Endothelial cell of umbilical vein (primary cell): ENCODE measurements around the gene PPIL6. TPM values are rescaled to one million over a fixed set of nuclear protein-coding genes. Genes with fewer than 3 reads are reported as not detected.

ENCODE experiments used
- BruUV-seq: library from RNA; stranded (reverse); fragments of 400-500 nt; replicated peaks from 2 replicates; lab custom pipeline; 2021; lab: Mats Ljungman, UMichigan
- CTCF ChIA-PET: fragments of 300-600, 350-600 bp; sonication (Branson Sonifier 250); formaldehyde crosslinking; loops from one replicate; lab custom pipeline; 2021; ENCODE audit warnings: antibody characterized with exemption, inconsistent platforms; lab: Charles Lee
- POLR2A ChIA-PET: fragments of 300-600, 350-600 bp; sonication (Branson Sonifier 250); formaldehyde crosslinking; loops from one replicate; lab custom pipeline; 2021; ENCODE audit warnings: antibody characterized with exemption, inconsistent platforms; lab: Charles Lee
- DNase-seq: peaks from one replicate; pipeline ENCODE4 v3.0.0-alpha.2; 2011; ENCODE audit warnings: low read depth, low spot score
- FAIRE-seq: peaks from 2 replicates; lab custom pipeline; 2011; peaks lifted over from hg19 to GRCh38; lab: Jason Lieb, UNC
- H2AFZ ChIP-seq: 2 replicates; pipeline ENCODE4 v1.6.0; 2012; ENCODE audit warnings: low read depth, low read length, control low read depth, inconsistent platforms
- H3K27ac ChIP-seq: 2 replicates; pipeline ENCODE4 v1.5.1; 2011; ENCODE audit warnings: low read depth, mild to moderate bottlenecking, control low read depth, low read length, moderate library complexity; ENCODE audit not compliant: insufficient read depth
- H3K27me3 ChIP-seq, 2 experiments: 2 replicates each; pipeline versions ENCODE4 v1.6.0 to v1.6.1; 2011; ENCODE audit warnings: low read length in 2 of 2, mixed read lengths in 1 of 2; ENCODE audit not compliant: control insufficient read depth in 2 of 2, insufficient read depth in 2 of 2
- H3K36me3 ChIP-seq, 2 experiments: 2 replicates in 1 of 2; 3 replicates in 1 of 2; pipeline ENCODE4 v1.5.1; 2011; ENCODE audit warnings: low read length in 2 of 2, mild to moderate bottlenecking in 1 of 2, moderate library complexity in 1 of 2; ENCODE audit not compliant: control insufficient read depth in 2 of 2, insufficient read depth in 2 of 2; ENCODE audit errors: extremely low read depth in 1 of 2
- H3K4me1 ChIP-seq: 3 replicates; pipeline ENCODE4 v1.5.1; 2011; ENCODE audit warnings: mild to moderate bottlenecking, low read length; ENCODE audit not compliant: control insufficient read depth, insufficient read depth; ENCODE audit errors: extremely low read depth
- H3K4me2 ChIP-seq: 2 replicates; pipeline ENCODE4 v1.6.1; 2011; ENCODE audit warnings: low read length, control low read depth, mixed read lengths; ENCODE audit not compliant: insufficient read depth
- H3K4me3 ChIP-seq, 3 experiments: fragments of 200-600 bp in 1 of 3; sonication (generic), shearing (Covaris generic) in 1 of 3; replicated peaks in 1 of 3; 2 replicates each; pipeline ENCODE4 v1.5.1; 2011 to 2016; ENCODE audit warnings: control low read depth in 3 of 3, low read length in 3 of 3, mild to moderate bottlenecking in 2 of 3, inconsistent platforms in 1 of 3, low read depth in 1 of 3, moderate library complexity in 1 of 3; ENCODE audit not compliant: insufficient read depth in 1 of 3
- H3K79me2 ChIP-seq: 2 replicates; pipeline ENCODE4 v1.6.0; 2012; ENCODE audit warnings: low read length, inconsistent platforms; ENCODE audit not compliant: control insufficient read depth, insufficient read depth
- H3K9ac ChIP-seq: replicated peaks from 2 replicates; pipeline ENCODE3; 2011; ENCODE audit warnings: low read length, control low read depth; ENCODE audit not compliant: insufficient read depth; ENCODE audit errors: extremely low read depth
- H3K9me1 ChIP-seq: replicated peaks from 3 replicates; pipeline ENCODE4 v1.6.0; 2011; ENCODE audit warnings: mild to moderate bottlenecking, low read length; ENCODE audit not compliant: control insufficient read depth, insufficient read depth; ENCODE audit errors: extremely low read depth
- H3K9me3 ChIP-seq: replicated peaks from 2 replicates; pipeline ENCODE4 v1.5.1; 2012; ENCODE audit warnings: low read length, inconsistent platforms; ENCODE audit not compliant: control insufficient read depth, insufficient read depth
- H4K20me1 ChIP-seq: replicated peaks from 2 replicates; pipeline ENCODE3; 2011; ENCODE audit warnings: mild to moderate bottlenecking, low read length; ENCODE audit not compliant: control insufficient read depth, insufficient read depth; ENCODE audit errors: extremely low read depth
- EZH2 ChIP-seq: IDR thresholded peaks from 2 replicates; pipeline ENCODE4 v1.6.1; 2012; ENCODE audit warnings: borderline replicate concordance, low read depth, mild to moderate bottlenecking, moderate library complexity, low read length, inconsistent platforms; ENCODE audit not compliant: severe bottlenecking
- FOS ChIP-seq: IDR thresholded peaks from 2 replicates; pipeline ENCODE4 v1.6.1; 2011; ENCODE audit warnings: mild to moderate bottlenecking, low read length, moderate library complexity, borderline replicate concordance; ENCODE audit not compliant: insufficient read depth
- GATA2 ChIP-seq: IDR thresholded peaks from 2 replicates; pipeline ENCODE4 v1.7.0; 2011; ENCODE audit warnings: low read depth, mild to moderate bottlenecking, moderate library complexity, mixed read lengths, low read length; ENCODE audit not compliant: insufficient read length, insufficient read depth
- JUN ChIP-seq: IDR thresholded peaks from 2 replicates; pipeline ENCODE4 v1.6.1; 2011; ENCODE audit warnings: borderline replicate concordance, low read depth; ENCODE audit not compliant: insufficient read length, insufficient read depth
- MYC ChIP-seq: IDR thresholded peaks from one replicate; pipeline ENCODE4 v1.6.1; 2011; ENCODE audit warnings: mild to moderate bottlenecking, low read depth, low read length
- POLR2A ChIP-seq: IDR thresholded peaks from 2 replicates; pipeline ENCODE4 v1.6.1; 2012; ENCODE audit warnings: low read depth, mild to moderate bottlenecking, control low read depth, low read length
- POLR2AphosphoS5 ChIP-seq: IDR thresholded peaks from 2 replicates; pipeline ENCODE4 v1.6.1; 2012; ENCODE audit warnings: low read depth, mild to moderate bottlenecking, control low read depth, low read length, moderate library complexity; ENCODE audit not compliant: insufficient read depth
- dilution Hi-C: fragments of 300-500 bp; cut with MboI; formaldehyde crosslinking; loops from one replicate; pipeline ENCODE4 v1.15.0; 2019; ENCODE audit warnings: low sequenced_read_pairs; ENCODE audit not compliant: extremely low pct_ligation_motif_present
- intact Hi-C: fragments of 100-400 bp; cut with micrococcal nuclease; formaldehyde crosslinking; loops from one replicate; pipeline ENCODE4 v1.10.0; 2022
- polyA plus RNA-seq, 4 experiments: library from polyadenylated mRNA; depleted of rRNA in 3 of 4; stranded (reverse) in 3 of 4; unstranded in 1 of 4; fragments of >200 nt; gene quantifications; 2 replicates each; pipeline versions ENCODE4 v1.2.1 to v1.2.3, GENCODE V29; 2011 to 2012; ENCODE audit warnings: missing spikeins in 1 of 4
- total RNA-seq: library from RNA; stranded (reverse); gene quantifications from 2 replicates; pipeline ENCODE4 v1.2.3, GENCODE V29; 2021
- TF ChIP-seq, protein P1 (sequence below): IDR thresholded peaks from 2 replicates; pipeline ENCODE4 v1.6.1; 2011; ENCODE audit not compliant: insufficient read depth, insufficient read length
- TF ChIP-seq, protein P2 (sequence below), 2 donors: IDR thresholded peaks; 1 replicate in 1 of 2; 2 replicates in 1 of 2; pipeline ENCODE4 v1.5.1; 2011; ENCODE audit warnings: low read length in 2 of 2, mild to moderate bottlenecking in 2 of 2, moderate library complexity in 2 of 2, control low read depth in 1 of 2, inconsistent platforms in 1 of 2, low read depth in 1 of 2; ENCODE audit not compliant: insufficient read depth in 1 of 2; ENCODE audit errors: extremely low read depth in 1 of 2

The PPIL6 gene
- total and polyA plus RNA-seq, 2 donors (not counting 3 experiments of a cell fraction or from before 2014, with no cell fraction given) = 0.11 to 0.33 TPM

DNA sequence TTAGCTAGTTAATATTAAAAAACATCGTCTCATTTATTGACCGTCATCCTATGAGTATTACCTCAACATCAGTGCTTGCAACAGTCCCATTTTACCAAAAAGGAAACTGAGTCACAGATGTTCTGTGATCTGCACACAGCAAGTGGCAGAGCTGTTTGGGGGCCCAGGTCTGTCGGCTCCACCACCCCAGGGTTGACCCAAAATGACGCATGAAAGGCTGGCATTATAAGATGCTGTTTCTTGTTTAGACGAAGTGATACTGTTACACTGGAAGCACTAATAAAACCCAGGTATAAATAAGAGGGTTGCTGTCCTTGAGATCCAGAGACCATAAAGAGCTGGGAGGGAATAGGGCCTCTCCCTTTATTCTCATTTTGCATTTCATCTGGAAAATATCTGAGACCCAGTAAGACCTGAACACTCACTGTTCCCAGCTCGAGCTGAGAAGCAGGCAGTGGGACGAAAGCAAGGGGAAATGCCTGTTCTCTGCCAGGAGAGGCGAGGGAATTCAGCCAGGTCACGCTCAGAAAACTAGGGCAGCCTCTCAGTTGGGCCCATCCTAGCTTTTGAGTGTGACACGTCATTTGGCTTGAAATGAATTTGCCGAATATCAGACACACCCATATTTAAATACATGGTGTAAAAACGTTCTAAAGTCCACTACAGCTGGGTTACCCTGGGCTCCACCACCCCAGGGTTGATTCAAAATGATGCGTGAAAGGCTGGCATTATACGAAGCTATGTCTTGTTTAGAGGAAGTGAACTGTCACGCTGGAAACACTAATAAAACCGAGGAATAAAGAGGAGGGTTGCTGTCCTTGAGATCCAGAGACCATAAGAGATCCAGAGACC is 16.5 kb upstream of the PPIL6 start:
- CTCF ChIA-PET = interaction anchor here (1.1 to 1.8 kb wide), 4 partner anchors 9 to 26 kb away, joined by 3 to 5 read pairs (median 4); partner anchors contain the start of genes SMPD2 and ZBTB24

More for the DNA sequence above, 16.5 kb upstream of the PPIL6 start:
- H3K79me2 ChIP-seq = no peaks in the 10 kb centered on the region
- H3K4me3 ChIP-seq = peak overlapping the region in 1 of 3 experiments; percentile 66
- H3K4me1 ChIP-seq = peaks cover 7% of the 10 kb centered on the region
- no peaks in the 10 kb centered on the region for H3K9me1 ChIP-seq
- peaks cover 2 to 3% of the 10 kb centered on the region in 2 experiments for H3K36me3 ChIP-seq
- H4K20me1 ChIP-seq = no peaks in the 10 kb centered on the region
- no peak overlapping the region for H3K9ac ChIP-seq
- DNase-seq (peak; percentile 18), FAIRE-seq (peak; percentile 60)
- TF ChIP-seq POLR2AphosphoS5 = no peak
- no peak for TF ChIP-seq FOS
- no peak for TF ChIP-seq POLR2A
- TF ChIP-seq GATA2 = no peak
- TF ChIP-seq, protein P1, sequence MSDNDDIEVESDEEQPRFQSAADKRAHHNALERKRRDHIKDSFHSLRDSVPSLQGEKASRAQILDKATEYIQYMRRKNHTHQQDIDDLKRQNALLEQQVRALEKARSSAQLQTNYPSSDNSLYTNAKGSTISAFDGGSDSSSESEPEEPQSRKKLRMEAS = no peak
- no peak for TF ChIP-seq MYC
- TF ChIP-seq JUN = no peak
- TF ChIP-seq, protein P2, sequence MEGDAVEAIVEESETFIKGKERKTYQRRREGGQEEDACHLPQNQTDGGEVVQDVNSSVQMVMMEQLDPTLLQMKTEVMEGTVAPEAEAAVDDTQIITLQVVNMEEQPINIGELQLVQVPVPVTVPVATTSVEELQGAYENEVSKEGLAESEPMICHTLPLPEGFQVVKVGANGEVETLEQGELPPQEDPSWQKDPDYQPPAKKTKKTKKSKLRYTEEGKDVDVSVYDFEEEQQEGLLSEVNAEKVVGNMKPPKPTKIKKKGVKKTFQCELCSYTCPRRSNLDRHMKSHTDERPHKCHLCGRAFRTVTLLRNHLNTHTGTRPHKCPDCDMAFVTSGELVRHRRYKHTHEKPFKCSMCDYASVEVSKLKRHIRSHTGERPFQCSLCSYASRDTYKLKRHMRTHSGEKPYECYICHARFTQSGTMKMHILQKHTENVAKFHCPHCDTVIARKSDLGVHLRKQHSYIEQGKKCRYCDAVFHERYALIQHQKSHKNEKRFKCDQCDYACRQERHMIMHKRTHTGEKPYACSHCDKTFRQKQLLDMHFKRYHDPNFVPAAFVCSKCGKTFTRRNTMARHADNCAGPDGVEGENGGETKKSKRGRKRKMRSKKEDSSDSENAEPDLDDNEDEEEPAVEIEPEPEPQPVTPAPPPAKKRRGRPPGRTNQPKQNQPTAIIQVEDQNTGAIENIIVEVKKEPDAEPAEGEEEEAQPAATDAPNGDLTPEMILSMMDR (IDR thresholded peaks at IDR 0.05; ENCODE audit: extremely low read depth in 1 of 2, insufficient read depth in 1 of 2, low read depth in 1 of 2, low read length in 2 of 2) = no peak
- TF ChIP-seq EZH2 = no peak
- peak overlapping the region; percentile 71 for H3K4me2 ChIP-seq
- H3K9me3 ChIP-seq = no peaks in the 10 kb centered on the region
- no peak overlapping the region for H2AFZ ChIP-seq
- no TSS peak for BruUV-seq
- intact Hi-C loops (no loop called here), dilution Hi-C loops (no loop called here)
- no peak overlapping the region for H3K27ac ChIP-seq
- H3K27me3 ChIP-seq = no peaks in the 10 kb centered on the region
- POLR2A ChIA-PET = interaction anchor here (0.6 kb wide), 1 partner anchor 26 kb away, joined by 3 read pairs; no protein-coding TSS in a partner anchor
